MCF 10A (cell line): ENCODE measurements around the gene TAS1R3. TPM values are rescaled to one million over a fixed set of nuclear protein-coding genes. Genes with fewer than 3 reads are reported as not detected.
A peak's percentile ranks its signal among the peaks of the same experiment; 100 is the strongest.

ENCODE experiments used
- BruUV-seq: library from RNA; stranded (reverse); fragments of 400-500 nt; replicated peaks from 2 replicates; lab custom pipeline; 2021; lab: Mats Ljungman, UMichigan
- CTCF ChIA-PET: fragments of 300-600 bp; sonication (Branson Sonifier 250); formaldehyde crosslinking; extraction: SDS; loops from one replicate; lab custom pipeline; 2021; ENCODE audit warnings: antibody characterized with exemption, inconsistent platforms; lab: Yijun Ruan, JAX
- POLR2A ChIA-PET: fragments of 300-600, 350-650 bp; sonication (Branson Sonifier 250); formaldehyde crosslinking; extraction: SDS; loops from one replicate; lab custom pipeline; 2020; ENCODE audit warnings: antibody characterized with exemption, inconsistent platforms; lab: Yijun Ruan, JAX
- DNase-seq: peaks from one replicate; pipeline ENCODE4 v3.0.0-alpha.2; 2018; ENCODE audit not compliant: unreplicated experiment
- H3K27ac Mint-ChIP-seq: one replicate; pipeline ENCODE4 v1.8.0; 2022; ENCODE audit warnings: mild to moderate bottlenecking, low read depth, mixed read lengths; ENCODE audit not compliant: unreplicated experiment
- H3K27me3 Mint-ChIP-seq: one replicate; pipeline ENCODE4 v1.8.0; 2022; ENCODE audit warnings: mixed read lengths; ENCODE audit not compliant: insufficient read depth, unreplicated experiment
- H3K36me3 Mint-ChIP-seq: one replicate; pipeline ENCODE4 v1.8.0; 2022; ENCODE audit warnings: mild to moderate bottlenecking, moderate library complexity, mixed read lengths; ENCODE audit not compliant: insufficient read depth, unreplicated experiment
- H3K4me1 Mint-ChIP-seq: one replicate; pipeline ENCODE4 v1.8.0; 2022; ENCODE audit warnings: mixed read lengths; ENCODE audit not compliant: insufficient read depth, unreplicated experiment
- H3K4me3 Mint-ChIP-seq: one replicate; pipeline ENCODE4 v1.8.0; 2022; ENCODE audit warnings: mild to moderate bottlenecking, moderate library complexity, mixed read lengths; ENCODE audit not compliant: unreplicated experiment
- H3K9me3 Mint-ChIP-seq: one replicate; pipeline ENCODE4 v1.8.0; 2022; ENCODE audit warnings: mixed read lengths; ENCODE audit not compliant: unreplicated experiment
- intact Hi-C: fragments of 100-400 bp; cut with micrococcal nuclease; formaldehyde crosslinking; loops from 2 replicates; pipeline ENCODE4 v1.14.1; 2022
- total RNA-seq: library from RNA; stranded (reverse); gene quantifications from 2 replicates; pipeline ENCODE4 v1.2.3, GENCODE V29; 2022
- TF ChIP-seq, protein P1 (sequence below): fragments of 200-600 bp; IDR thresholded peaks from one replicate; pipeline ENCODE4 v1.8.0; 2022; ENCODE audit warnings: antibody characterized with exemption, mild to moderate bottlenecking; ENCODE audit not compliant: unreplicated experiment

TAS1R3 gene
- total RNA-seq, 1 experiment from 2014 or later = not detected

DNA sequence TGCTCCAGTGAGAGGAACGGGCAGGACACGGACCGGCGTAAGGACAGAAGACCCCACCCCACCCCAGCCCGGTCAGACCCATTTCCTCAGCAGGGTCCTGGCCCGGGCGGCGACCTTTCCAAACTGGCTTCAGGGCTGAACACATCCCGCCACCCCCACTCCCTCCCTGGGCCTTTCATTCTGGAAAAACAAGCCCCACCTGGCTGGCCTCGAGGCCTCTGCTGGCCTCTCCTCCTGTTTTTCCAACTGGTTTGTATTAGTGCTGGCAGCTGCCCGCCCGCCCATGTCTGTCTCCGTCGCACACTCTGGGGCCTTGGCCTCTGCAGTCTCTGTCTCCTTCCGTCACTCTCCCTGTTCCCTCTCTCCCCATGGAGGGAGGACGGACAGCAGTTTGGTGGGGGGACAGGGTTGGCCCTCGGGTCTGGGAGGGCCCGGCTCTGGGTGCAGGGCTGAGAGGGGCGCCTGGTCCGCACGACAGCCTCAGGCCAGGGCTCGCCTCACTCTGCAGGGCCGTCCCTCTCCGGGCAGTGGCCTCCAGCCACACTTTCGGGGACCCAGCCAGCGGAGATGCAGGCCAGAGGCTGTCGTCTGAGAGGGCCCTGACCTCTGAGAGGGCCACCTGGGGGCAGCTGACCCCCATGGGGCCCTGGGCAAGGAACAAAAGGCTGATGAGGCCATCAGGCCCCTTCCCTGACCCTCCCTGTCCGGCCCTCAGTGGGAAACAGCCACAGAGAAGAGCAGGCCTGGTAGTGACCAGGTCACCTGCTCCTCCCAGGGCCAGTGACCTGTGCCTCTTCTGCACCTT lies 28.8 kb downstream of the TAS1R3 start:
- peaks cover 9% of the 10 kb centered on the region for H3K4me1 Mint-ChIP-seq
- no peaks in the 10 kb centered on the region for H3K27me3 Mint-ChIP-seq
- no peak for DNase-seq
- H3K27ac Mint-ChIP-seq = no peak overlapping the region
- TF ChIP-seq, protein P1, sequence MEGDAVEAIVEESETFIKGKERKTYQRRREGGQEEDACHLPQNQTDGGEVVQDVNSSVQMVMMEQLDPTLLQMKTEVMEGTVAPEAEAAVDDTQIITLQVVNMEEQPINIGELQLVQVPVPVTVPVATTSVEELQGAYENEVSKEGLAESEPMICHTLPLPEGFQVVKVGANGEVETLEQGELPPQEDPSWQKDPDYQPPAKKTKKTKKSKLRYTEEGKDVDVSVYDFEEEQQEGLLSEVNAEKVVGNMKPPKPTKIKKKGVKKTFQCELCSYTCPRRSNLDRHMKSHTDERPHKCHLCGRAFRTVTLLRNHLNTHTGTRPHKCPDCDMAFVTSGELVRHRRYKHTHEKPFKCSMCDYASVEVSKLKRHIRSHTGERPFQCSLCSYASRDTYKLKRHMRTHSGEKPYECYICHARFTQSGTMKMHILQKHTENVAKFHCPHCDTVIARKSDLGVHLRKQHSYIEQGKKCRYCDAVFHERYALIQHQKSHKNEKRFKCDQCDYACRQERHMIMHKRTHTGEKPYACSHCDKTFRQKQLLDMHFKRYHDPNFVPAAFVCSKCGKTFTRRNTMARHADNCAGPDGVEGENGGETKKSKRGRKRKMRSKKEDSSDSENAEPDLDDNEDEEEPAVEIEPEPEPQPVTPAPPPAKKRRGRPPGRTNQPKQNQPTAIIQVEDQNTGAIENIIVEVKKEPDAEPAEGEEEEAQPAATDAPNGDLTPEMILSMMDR = no peak
- no peaks in the 10 kb centered on the region for H3K9me3 Mint-ChIP-seq
- POLR2A ChIA-PET = no interaction called here
- H3K36me3 Mint-ChIP-seq = peaks cover 2% of the 10 kb centered on the region
- no TSS peak for BruUV-seq
- intact Hi-C loops = no loop called here
- CTCF ChIA-PET = interaction anchor here (0.8 kb wide), 1 partner anchor 13 kb away, joined by 3 read pairs; no protein-coding TSS in a partner anchor
- H3K4me3 Mint-ChIP-seq = no peak overlapping the region

DNA sequence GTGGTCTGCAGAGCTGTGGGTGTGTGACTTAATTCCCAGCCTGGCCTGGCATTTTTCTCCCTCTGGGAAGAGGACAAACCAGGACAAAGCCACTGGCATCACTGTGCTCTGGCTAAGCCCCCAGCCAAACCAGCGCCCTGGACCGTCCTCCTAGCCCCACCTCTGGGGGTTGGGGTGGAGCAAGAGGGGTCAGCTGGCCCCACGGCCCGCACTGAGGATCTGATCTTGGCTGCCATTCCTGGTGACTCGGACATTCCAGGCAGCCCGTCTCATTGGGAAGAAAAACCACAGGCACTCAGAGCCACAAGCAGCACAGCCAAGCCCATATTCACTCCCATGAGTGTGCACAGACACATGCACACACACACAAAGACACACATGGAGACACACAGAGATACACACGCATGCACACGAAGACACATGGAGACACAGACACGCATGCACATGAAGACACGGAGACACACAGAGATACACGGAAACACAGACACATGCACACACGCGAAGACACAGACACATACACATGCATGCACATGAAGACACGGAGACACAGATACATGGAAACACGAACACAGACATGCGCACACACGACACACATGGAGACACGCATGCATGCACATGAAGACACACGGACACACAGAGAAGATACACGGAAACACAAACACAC lies 29.6 kb downstream of the TAS1R3 start:
- DNase-seq = peak; percentile 70
- Mint-ChIP-seq H3K4me3 (peak overlapping the region; percentile 4), H3K9me3 (no peaks in the 10 kb centered on the region), H3K36me3 (no peaks in the 10 kb centered on the region), H3K27me3 (no peaks in the 10 kb centered on the region), H3K27ac (no peak overlapping the region), H3K4me1 (peaks cover 9% of the 10 kb centered on the region)
- TF ChIP-seq, protein P1 = no peak
- CTCF ChIA-PET = interaction anchor here (0.8 kb wide), 1 partner anchor 12 kb away, joined by 3 read pairs; no protein-coding TSS in a partner anchor
- intact Hi-C loops = no loop called here
- POLR2A ChIA-PET = no interaction called here
- BruUV-seq = no TSS peak

DNA sequence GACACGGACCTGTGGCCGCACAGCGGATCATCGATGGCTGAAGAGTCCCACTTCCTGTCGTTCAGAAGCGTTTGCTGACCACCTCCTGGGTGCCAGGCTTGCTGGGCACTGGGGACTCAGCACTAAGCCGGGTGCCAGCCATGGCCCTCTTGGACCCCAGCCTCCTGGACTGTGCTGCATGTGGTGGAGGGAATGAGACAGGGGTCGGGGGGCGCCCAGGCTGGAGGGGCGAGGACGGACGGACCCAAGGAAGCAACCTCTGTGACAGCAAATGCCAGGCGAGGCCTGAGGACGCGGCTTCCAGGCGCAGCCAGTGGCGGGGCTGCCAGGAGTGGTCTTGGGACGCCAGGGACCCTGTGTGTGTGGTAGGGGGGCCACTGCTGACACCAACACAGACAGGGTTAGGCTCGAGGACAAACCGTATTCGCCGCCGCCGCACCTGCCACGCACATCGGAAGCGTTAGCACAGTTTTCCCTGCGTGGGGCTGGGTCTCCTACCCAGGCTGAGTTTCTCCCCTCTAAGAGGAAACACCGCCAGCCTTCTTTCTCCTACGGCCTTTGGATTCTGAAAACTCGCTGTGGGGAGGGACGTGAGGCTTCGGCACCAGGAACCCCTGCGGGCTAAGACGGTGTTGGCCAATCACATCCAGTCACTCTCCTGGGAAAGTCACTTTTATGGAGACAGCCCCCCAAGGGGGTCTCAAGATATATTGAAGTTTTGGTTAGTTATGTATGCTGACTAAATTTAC lies 30.3 kb downstream of the TAS1R3 start:
- BruUV-seq = no TSS peak
- Mint-ChIP-seq H3K4me3 (no peak overlapping the region), H3K36me3 (no peaks in the 10 kb centered on the region), H3K4me1 (peaks cover 9% of the 10 kb centered on the region), H3K27ac (no peak overlapping the region), H3K27me3 (no peaks in the 10 kb centered on the region), H3K9me3 (no peaks in the 10 kb centered on the region)
- TF ChIP-seq, protein P1 = no peak
- DNase-seq = no peak
- intact Hi-C loops = no loop called here
- CTCF ChIA-PET = interaction anchor here (1.2 kb wide), 1 partner anchor 143 kb away, joined by 3 read pairs; no protein-coding TSS in a partner anchor
- POLR2A ChIA-PET = no interaction called here
